HepG2 (cell line): ENCODE data around the gene TRPC4AP. TPM values are rescaled to one million over a fixed set of nuclear protein-coding genes. Genes with fewer than 3 reads are reported as not detected.

Experiments used
- ATAC-seq: fragments of 200-7000 bp; cut with Tn5 transposase; 3 replicates; pipeline ENCODE4 v1.9.1; 2020; ENCODE audit warnings: mild to moderate bottlenecking, moderate library complexity
- BruUV-seq: library from RNA; stranded (reverse); fragments of 400-500 nt; replicated peaks from 2 replicates; lab custom pipeline; 2021; lab: Mats Ljungman, UMichigan
- CTCF ChIA-PET: fragments of 300-600 bp; formaldehyde crosslinking; extraction: SDS; loops from one replicate; lab custom pipeline; 2021; ENCODE audit warnings: low total read pairs, inconsistent platforms, low intra/inter-chr PET ratio; lab: Yijun Ruan, JAX
- POLR2A ChIA-PET: fragments of 350-600 bp; sonication (Branson Sonifier 250); formaldehyde crosslinking; loops from one replicate; lab custom pipeline; 2020; ENCODE audit warnings: antibody characterized with exemption, inconsistent platforms; lab: Yijun Ruan, JAX
- DNase-seq: peaks from one replicate; pipeline ENCODE4 v3.0.0-alpha.2; 2015; ENCODE audit warnings: low spot score
- FAIRE-seq: peaks from 3 replicates; lab custom pipeline; 2011; peaks lifted over from hg19 to GRCh38; lab: Jason Lieb, UNC
- H2AFZ ChIP-seq: one replicate; pipeline ENCODE4 v1.6.1; 2011; ENCODE audit warnings: low read length, inconsistent platforms
- H3K27ac ChIP-seq: fragments of 300-600 bp; 3 replicates; pipeline ENCODE4 v1.8.0; 2011; ENCODE audit warnings: mixed run types, mild to moderate bottlenecking, mixed read lengths, low read length, inconsistent platforms; ENCODE audit not compliant: insufficient read depth; ENCODE audit errors: extremely low read length
- H3K27me3 ChIP-seq, 2 experiments: fragments of 200-600 bp in 1 of 2; 2 replicates in 1 of 2; 3 replicates in 1 of 2; pipeline versions ENCODE4 v1.6.0 to v1.8.0; 2011; ENCODE audit warnings: low read length in 2 of 2, mild to moderate bottlenecking in 2 of 2, moderate library complexity in 2 of 2, inconsistent platforms in 1 of 2; ENCODE audit not compliant: insufficient read depth in 2 of 2, control insufficient read depth in 1 of 2
- H3K36me3 ChIP-seq, 2 experiments: fragments of 200-600 bp in 1 of 2; replicated peaks in 1 of 2; 2 replicates in 1 of 2; 3 replicates in 1 of 2; pipeline versions ENCODE4 v1.5.1 to v1.8.0; 2011; ENCODE audit warnings: low read length in 2 of 2, inconsistent platforms in 1 of 2; ENCODE audit not compliant: insufficient read depth in 2 of 2, control insufficient read depth in 1 of 2
- H3K4me1 ChIP-seq: 2 replicates; pipeline ENCODE4 v1.5.1; 2012; ENCODE audit warnings: low read length, inconsistent platforms; ENCODE audit not compliant: insufficient read depth
- H3K4me2 ChIP-seq: 2 replicates; pipeline ENCODE4 v1.6.0; 2011; ENCODE audit warnings: low read depth, low read length, inconsistent platforms
- H3K4me3 ChIP-seq, 3 experiments: fragments of 200-600 bp in 1 of 3; sonication (generic), shearing (Covaris generic) in 1 of 3; replicated peaks in 1 of 3; 2 replicates each; pipeline ENCODE4 v1.5.1; 2011 to 2016; ENCODE audit warnings: low read length in 3 of 3, inconsistent platforms in 2 of 3, low read depth in 2 of 3, mild to moderate bottlenecking in 2 of 3, control low read depth in 1 of 3, mixed read lengths in 1 of 3; ENCODE audit not compliant: insufficient read depth in 1 of 3
- H3K79me2 ChIP-seq: one replicate; pipeline ENCODE4 v1.6.1; 2011; ENCODE audit warnings: low read length, inconsistent platforms; ENCODE audit not compliant: insufficient read depth
- H3K9ac ChIP-seq: 2 replicates; pipeline ENCODE4 v1.6.0; 2011; ENCODE audit warnings: mild to moderate bottlenecking, low read depth, low read length, inconsistent platforms; ENCODE audit not compliant: insufficient read depth
- H3K9me3 ChIP-seq: 2 replicates; pipeline ENCODE4 v1.5.1; 2012; ENCODE audit warnings: mild to moderate bottlenecking, low read length
- H4K20me1 ChIP-seq: 2 replicates; pipeline ENCODE4 v1.6.0; 2011; ENCODE audit warnings: inconsistent platforms, mild to moderate bottlenecking, low read length, moderate library complexity; ENCODE audit not compliant: insufficient read depth
- BCLAF1 ChIP-seq: fragments of 450-650 bp; IDR thresholded peaks from 2 replicates; pipeline ENCODE4 v1.6.1; 2017; ENCODE audit warnings: mild to moderate bottlenecking
- POLR2AphosphoS5 ChIP-seq: IDR thresholded peaks from 2 replicates; pipeline ENCODE4 v1.6.1; 2012; ENCODE audit warnings: low read depth, low read length
- RBM22 ChIP-seq: fragments of 200-400 bp; formaldehyde crosslinking; optimal IDR thresholded peaks from 2 replicates; pipeline ENCODE3; 2017; ENCODE audit warnings: mild to moderate bottlenecking, low read length, moderate library complexity
- ZNF296 ChIP-seq: sonication (generic); formaldehyde crosslinking; conservative IDR thresholded peaks from 2 replicates; pipeline ENCODE4 v1.5.0; 2020; ENCODE audit warnings: mild to moderate bottlenecking, missing genetic modification reagents
- ZNF639 ChIP-seq: conservative IDR thresholded peaks from 2 replicates; pipeline ENCODE4 v1.6.1; 2018; ENCODE audit warnings: missing genetic modification reagents
- WGBS: methylation state at CpG from one replicate; pipeline ENCODE4 v1.1.6; 2017; ENCODE audit warnings: low lambda C conversion rate; 5-methylcytosine and 5-hydroxymethylcytosine counted together
- in situ Hi-C: cut with HindIII; loops from 2 replicates; pipeline ENCODE4 v1.10.0; 2017; ENCODE audit warnings: low pct_unique_long_range_greater_than_20kb; ENCODE audit not compliant: extremely low pct_ligation_motif_present
- intact Hi-C: fragments of 100-400 bp; cut with micrococcal nuclease; formaldehyde crosslinking; loops from one replicate; pipeline ENCODE4 v1.10.0; 2022; ENCODE audit not compliant: unreplicated experiment
- polyA plus RNA-seq, 8 experiments: library from polyadenylated mRNA; depleted of rRNA in 3 of 8; stranded (reverse) in 7 of 8; unstranded in 1 of 8; fragments of >200 nt; fragmentation: Illumina TruSeq in 4 of 8; extraction: Trizol in 4 of 8; gene quantifications; 2 replicates each; pipeline versions ENCODE4 v1.2.1 to v1.2.3, GENCODE V29; 2011 to 2016; ENCODE audit warnings: low read depth in 4 of 8, missing spikeins in 1 of 8, mixed read lengths in 1 of 8; ENCODE audit not compliant: insufficient read depth in 1 of 8
- total RNA-seq, 5 experiments: library from RNA; depleted of rRNA; stranded (reverse); fragments of >200 nt; fragmentation: Illumina TruSeq; extraction: Trizol; gene quantifications; 2 replicates each; pipeline ENCODE4 v1.2.3, GENCODE V29; 2016; ENCODE audit warnings: low read depth in 1 of 5
- TF ChIP-seq, protein P1 (sequence below): sonication (generic); formaldehyde crosslinking; IDR thresholded peaks from 2 replicates; pipeline ENCODE4 v1.5.1; 2020; ENCODE audit warnings: mild to moderate bottlenecking, missing genetic modification reagents

Gene TRPC4AP
- total and polyA plus RNA-seq, 2 of the 13 experiments (the other 11 are each of a cell fraction or from before 2014, with no cell fraction given): 136 to 137 TPM

- TF ChIP-seq, protein P1, sequence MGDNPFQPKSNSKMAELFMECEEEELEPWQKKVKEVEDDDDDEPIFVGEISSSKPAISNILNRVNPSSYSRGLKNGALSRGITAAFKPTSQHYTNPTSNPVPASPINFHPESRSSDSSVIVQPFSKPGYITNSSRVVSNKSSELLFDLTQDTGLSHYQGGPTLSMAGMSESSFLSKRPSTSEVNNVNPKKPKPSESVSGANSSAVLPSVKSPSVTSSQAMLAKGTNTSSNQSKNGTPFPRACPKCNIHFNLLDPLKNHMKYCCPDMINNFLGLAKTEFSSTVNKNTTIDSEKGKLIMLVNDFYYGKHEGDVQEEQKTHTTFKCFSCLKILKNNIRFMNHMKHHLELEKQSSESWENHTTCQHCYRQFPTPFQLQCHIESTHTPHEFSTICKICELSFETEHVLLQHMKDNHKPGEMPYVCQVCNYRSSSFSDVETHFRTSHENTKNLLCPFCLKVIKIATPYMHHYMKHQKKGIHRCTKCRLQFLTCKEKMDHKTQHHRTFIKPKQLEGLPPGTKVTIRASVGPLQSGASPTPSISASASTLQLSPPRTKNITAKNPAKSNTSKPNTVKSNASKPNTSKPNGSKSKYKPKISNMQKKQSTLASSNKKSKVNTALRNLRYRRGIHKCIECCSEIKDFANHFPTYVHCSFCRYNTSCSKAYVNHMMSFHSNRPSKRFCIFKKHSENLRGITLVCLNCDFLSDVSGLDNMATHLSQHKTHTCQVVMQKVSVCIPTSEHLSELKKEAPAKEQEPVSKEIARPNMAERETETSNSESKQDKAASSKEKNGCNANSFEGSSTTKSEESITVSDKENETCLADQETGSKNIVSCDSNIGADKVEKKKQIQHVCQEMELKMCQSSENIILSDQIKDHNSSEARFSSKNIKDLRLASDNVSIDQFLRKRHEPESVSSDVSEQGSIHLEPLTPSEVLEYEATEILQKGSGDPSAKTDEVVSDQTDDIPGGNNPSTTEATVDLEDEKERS (CRISPR knock-in tag): no peak
- TF ChIP-seq ZNF296 (CRISPR knock-in tag) (no peak), POLR2AphosphoS5 (no peak), ZNF639 (CRISPR knock-in tag) (no peak)
These were observed 80.2 kb downstream of the TRPC4AP start (continued) for GRCh38 chr20:35012227-35013069.

DNA sequence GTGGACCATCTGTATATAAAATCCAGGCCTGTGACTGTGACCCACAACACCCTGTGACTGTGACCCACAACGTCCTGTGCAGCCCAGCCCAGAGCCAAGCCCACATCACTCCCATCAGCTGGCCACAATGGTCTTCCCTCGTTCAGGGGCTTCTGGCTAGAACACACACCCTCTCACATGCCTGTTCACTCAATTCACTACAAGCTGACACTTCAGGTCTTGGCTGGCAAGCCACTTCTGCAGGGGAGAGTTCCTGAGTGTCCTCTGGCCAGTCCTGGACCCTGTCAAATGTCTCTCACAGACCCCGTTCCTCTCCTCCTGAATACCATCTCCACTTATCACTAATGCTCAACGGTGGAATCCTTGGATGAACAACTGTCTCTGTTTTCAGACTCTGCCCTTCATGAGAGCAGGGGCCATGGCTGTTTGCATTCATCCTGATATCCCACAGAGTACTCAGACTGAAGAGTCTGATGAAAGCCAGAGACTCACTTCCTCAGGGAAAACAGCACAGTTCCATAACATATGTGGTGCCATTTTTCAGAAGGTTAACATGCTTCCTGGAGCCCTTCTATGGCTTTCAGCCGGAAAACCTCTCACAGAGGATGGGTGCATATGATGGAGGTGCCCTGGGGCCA, 80.9 kb downstream of the TRPC4AP start:
- Histone ChIP-seq H2AFZ (no peak overlapping the region), H3K36me3 (peaks cover 80 to 97% of the 10 kb centered on the region in 2 experiments), H4K20me1 (no peaks in the 10 kb centered on the region), H3K4me3 (no peak overlapping the region), H3K4me1 (no peaks in the 10 kb centered on the region), H3K4me2 (no peak overlapping the region), H3K79me2 (no peaks in the 10 kb centered on the region), H3K9ac (no peak overlapping the region), H3K27me3 (no peaks in the 10 kb centered on the region), H3K27ac (no peak overlapping the region), H3K9me3 (no peaks in the 10 kb centered on the region)
- no peak for TF ChIP-seq BCLAF1
- TF ChIP-seq POLR2AphosphoS5: peak; percentile 24; the same call in 1 of the 2 replicates
- TF ChIP-seq RBM22: peak; percentile 84
- ChIA-PET CTCF (no interaction called here), POLR2A (no interaction called here)
- 96% methylated on average over 5 of the region's 5 CpGs for WGBS
- no peak for ATAC-seq
- intact Hi-C loops: no loop called here
- DNase-seq: no peak
- no TSS peak for BruUV-seq
- no peak for FAIRE-seq
- in situ Hi-C loops: no loop called here
